BLaER1 treated with 17β-estradiol and CSF1 and Interleukin-3, amounts not matched to agents 10 nM and 100 nM (cell line): ENCODE data around the gene EAF1.
"Not testable (repeated sequence)": the region's sequence is repeated elsewhere in the genome, so short reads cannot be mapped to it uniquely, and the experiment has no call there.

Source experiments
- H3K27ac ChIP-seq, 11 experiments: shearing (Covaris generic); formaldehyde crosslinking; 2 replicates each; pipeline ENCODE4 v1.8.1; 2022
- H3K27me3 ChIP-seq, 11 experiments: shearing (Covaris generic); formaldehyde crosslinking; 2 replicates each; pipeline ENCODE4 v1.8.1; 2022
- H3K36me3 ChIP-seq, 11 experiments: shearing (Covaris generic); formaldehyde crosslinking; 2 replicates each; pipeline ENCODE4 v1.8.1; 2022
- H3K4me1 ChIP-seq, 10 experiments: shearing (Covaris generic); formaldehyde crosslinking; 2 replicates each; pipeline ENCODE4 v1.8.1; 2022
- H3K4me2 ChIP-seq, 11 experiments: shearing (Covaris generic); formaldehyde crosslinking; 2 replicates each; pipeline ENCODE4 v1.8.1; 2022
- H3K4me3 ChIP-seq, 10 experiments: shearing (Covaris generic); formaldehyde crosslinking; 2 replicates each; pipeline ENCODE4 v1.8.1; 2022
- H3K9ac ChIP-seq, 11 experiments: shearing (Covaris generic); formaldehyde crosslinking; 2 replicates each; pipeline ENCODE4 v1.8.1; 2022
- H3K9me3 ChIP-seq, 11 experiments: shearing (Covaris generic); formaldehyde crosslinking; replicated peaks in 1 of 11; 2 replicates each; pipeline ENCODE4 v1.8.1; 2022
- H4K20me1 ChIP-seq, 11 experiments: shearing (Covaris generic); formaldehyde crosslinking; 2 replicates each; pipeline ENCODE4 v1.8.1; 2022
- Cebpa-rat ChIP-seq, 11 experiments: shearing (Covaris generic); IDR thresholded peaks; 2 replicates each; pipeline ENCODE4 v1.8.1; 2022

The EAF1 gene

DNA sequence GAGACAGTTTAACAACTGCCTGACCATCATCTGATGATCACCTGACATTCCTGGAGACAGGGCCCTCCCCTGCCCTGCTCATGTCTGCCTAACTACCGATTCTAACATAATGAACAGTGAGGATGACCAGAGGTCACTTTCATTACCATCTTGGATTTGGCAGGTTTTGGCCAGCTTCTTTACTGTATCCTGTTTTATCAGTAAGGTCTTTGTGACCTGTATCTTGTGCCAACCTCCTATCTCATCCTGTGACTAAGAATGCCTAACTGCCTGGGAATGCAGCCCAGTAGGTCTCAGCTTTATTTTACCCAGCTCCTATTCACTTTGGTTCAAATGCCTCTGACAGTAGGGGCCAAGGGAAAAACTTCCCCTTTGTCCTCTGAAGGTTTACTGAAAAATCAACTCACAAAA, 40.2 kb upstream of the EAF1 start:
- Histone ChIP-seq H3K36me3 (peaks cover 0 to 6% (median 0%) of the 10 kb centered on the region in 11 experiments; a peak in 1 of 22 replicates), H3K27me3 (no peaks in the 10 kb centered on the region), H4K20me1 (no peaks in the 10 kb centered on the region), H3K4me1 (peaks cover 12 to 53% (median 17%) of the 10 kb centered on the region in 10 experiments), H3K9ac (no peak overlapping the region), H3K4me3 (no peak overlapping the region), H3K27ac (no peak overlapping the region), H3K9me3 (peaks cover 14 to 19% (median 16%) of the 10 kb centered on the region in 11 experiments), H3K4me2 (peak overlapping the region in 2 of 11 experiments; percentile 68 to 83; a peak in 1 of 22 replicates)
- no peak for TF ChIP-seq Cebpa-rat (IDR thresholded peaks at IDR 0.05)

DNA sequence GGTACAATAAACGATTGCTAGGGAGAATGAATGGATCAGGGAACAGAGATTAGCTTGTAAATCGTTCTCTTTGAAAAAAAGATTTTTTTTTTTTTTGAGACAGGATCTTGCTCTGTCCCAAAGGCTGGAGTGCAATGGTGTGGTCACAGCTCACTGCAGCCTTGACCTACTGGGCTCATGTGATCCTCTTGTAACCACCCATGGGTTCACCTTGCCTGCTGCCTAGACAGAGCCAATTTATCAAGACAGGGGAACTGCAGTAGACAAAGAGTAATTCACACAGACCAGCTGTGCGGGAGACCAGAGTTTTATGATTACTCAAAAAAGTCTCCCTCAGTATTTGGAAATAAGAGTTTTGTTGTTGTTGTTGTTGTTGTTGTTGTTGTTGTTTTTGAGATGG, 39.7 kb upstream of the EAF1 start:
- Histone ChIP-seq H3K4me3 (no peak overlapping the region), H4K20me1 (no peaks in the 10 kb centered on the region), H3K4me2 (no peak overlapping the region), H3K27me3 (no peaks in the 10 kb centered on the region), H3K4me1 (peaks cover 12 to 47% (median 17%) of the 10 kb centered on the region in 10 experiments), H3K36me3 (peaks cover 0 to 6% (median 0%) of the 10 kb centered on the region in 11 experiments; a peak in 1 of 22 replicates), H3K9me3 (peaks cover 14 to 19% (median 16%) of the 10 kb centered on the region in 11 experiments), H3K9ac (no peak overlapping the region), H3K27ac (no peak overlapping the region)
- TF ChIP-seq Cebpa-rat (IDR thresholded peaks at IDR 0.05) = no peak

DNA sequence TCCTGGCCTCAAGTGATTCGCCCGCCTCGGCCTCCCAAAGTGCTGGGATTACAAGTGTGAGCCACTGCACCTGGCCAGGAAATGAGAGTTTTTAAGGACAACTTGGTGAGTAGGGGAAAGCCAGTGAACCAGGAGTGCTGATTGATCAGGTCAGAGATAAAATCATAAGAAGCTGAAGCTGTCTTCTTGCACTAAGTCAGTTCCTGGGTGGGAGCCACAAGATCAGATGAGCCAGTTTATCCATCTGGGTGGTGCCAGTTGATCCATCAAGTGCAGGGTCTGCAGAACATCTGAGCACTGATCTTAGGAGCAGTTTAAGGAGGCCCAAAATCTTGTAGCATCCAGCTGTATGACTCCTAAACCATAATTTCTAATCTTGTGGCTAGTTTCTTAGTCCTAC, 39.1 kb upstream of the EAF1 start:
- H3K36me3 ChIP-seq, H3K9ac ChIP-seq, H3K27ac ChIP-seq, H3K4me2 ChIP-seq, H3K4me3 ChIP-seq, H3K27me3 ChIP-seq, H4K20me1 ChIP-seq: not testable (repeated sequence)
- Histone ChIP-seq H3K9me3 (peaks cover 14 to 19% (median 16%) of the 10 kb centered on the region in 11 experiments), H3K4me1 (peaks cover 12 to 42% (median 17%) of the 10 kb centered on the region in 10 experiments)

DNA sequence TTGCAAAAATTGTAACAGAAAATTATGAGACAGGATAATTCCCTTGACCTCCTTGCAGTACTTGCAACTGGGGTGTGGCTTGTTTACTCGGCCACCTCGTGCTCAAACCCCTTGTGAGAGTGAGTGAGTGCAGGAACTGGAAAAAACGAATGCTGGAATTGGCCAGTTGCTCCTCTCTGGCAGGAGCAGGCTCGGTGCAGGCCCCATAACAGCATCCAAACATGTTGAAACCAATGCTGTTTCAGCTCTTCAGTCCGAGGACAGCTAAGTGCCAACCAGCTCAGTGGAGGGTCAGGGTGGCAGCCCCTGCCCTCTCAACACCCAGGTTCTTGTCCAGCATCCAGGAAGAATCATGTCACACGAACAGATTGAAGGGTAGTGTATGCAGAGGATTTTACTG, 36.9 kb upstream of the EAF1 start:
- Histone ChIP-seq H3K36me3 (peaks cover 0 to 6% (median 0%) of the 10 kb centered on the region in 11 experiments; a peak in 1 of 22 replicates), H3K4me3 (no peak overlapping the region), H3K9me3 (peaks cover 14 to 19% (median 16%) of the 10 kb centered on the region in 11 experiments), H3K4me1 (peaks cover 0 to 21% (median under 1%) of the 10 kb centered on the region in 10 experiments; a peak in 9 of 20 replicates), H3K9ac (no peak overlapping the region), H3K4me2 (no peak overlapping the region), H3K27ac (no peak overlapping the region), H4K20me1 (no peaks in the 10 kb centered on the region), H3K27me3 (no peaks in the 10 kb centered on the region)
- TF ChIP-seq Cebpa-rat (IDR thresholded peaks at IDR 0.05) = no peak

DNA sequence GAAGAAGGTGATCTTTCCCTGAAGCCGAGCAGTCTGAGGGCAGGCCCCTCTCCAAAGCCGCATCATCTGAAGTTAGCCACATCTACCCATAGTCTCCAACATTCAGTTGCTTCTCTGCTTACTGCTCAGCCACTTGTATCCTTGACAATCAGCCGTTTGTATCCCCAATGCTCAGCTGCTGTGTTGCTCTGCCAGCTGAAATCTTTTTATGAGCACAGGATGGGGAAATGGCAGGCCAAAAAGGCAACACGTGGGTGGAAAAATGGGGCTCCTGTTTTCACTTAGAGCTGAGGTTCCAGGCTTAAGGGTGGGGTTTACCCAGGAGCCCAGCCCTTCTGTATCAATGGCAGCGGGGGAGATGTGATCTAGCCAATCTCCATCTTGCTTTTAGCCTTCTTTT, 36.4 kb upstream of the EAF1 start:
- Histone ChIP-seq H3K9ac (no peak overlapping the region), H3K4me1 (peaks cover 0 to 15% (median 0%) of the 10 kb centered on the region in 10 experiments; a peak in 6 of 20 replicates), H3K4me2 (no peak overlapping the region), H3K4me3 (no peak overlapping the region), H3K27ac (no peak overlapping the region), H3K36me3 (peaks cover 0 to 6% (median 0%) of the 10 kb centered on the region in 11 experiments; a peak in 1 of 22 replicates), H4K20me1 (no peaks in the 10 kb centered on the region), H3K9me3 (peaks cover 9 to 14% (median 13%) of the 10 kb centered on the region in 11 experiments), H3K27me3 (no peaks in the 10 kb centered on the region)
- no peak for TF ChIP-seq Cebpa-rat (IDR thresholded peaks at IDR 0.05)

DNA sequence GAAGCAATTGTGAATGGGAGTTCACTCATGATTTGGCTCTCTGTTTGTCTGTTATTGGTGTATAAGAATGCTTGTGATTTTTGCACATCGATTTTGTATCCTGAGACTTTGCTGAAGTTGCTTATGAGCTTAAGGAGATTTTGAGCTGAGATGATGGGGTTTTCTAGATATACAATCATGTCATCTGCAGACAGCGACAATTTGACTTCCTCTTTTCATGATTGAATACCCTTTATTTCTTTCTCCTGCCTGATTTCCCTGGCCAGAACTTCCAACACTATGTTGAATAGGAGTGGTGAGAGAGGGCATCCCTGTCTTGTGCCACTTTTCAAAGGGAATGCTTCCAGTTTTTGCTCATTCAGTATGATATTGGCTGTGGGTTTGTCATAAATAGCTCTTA, 34.1 kb upstream of the EAF1 start:
- H3K4me3 ChIP-seq, H3K36me3 ChIP-seq, H3K27me3 ChIP-seq, H3K4me1 ChIP-seq, H4K20me1 ChIP-seq, H3K9ac ChIP-seq, H3K4me2 ChIP-seq, H3K27ac ChIP-seq: not testable (repeated sequence)
- H3K9me3 ChIP-seq = peaks cover 0 to 17% (median 11%) of the 10 kb centered on the region in 11 experiments; a peak in 11 of 22 replicates

DNA sequence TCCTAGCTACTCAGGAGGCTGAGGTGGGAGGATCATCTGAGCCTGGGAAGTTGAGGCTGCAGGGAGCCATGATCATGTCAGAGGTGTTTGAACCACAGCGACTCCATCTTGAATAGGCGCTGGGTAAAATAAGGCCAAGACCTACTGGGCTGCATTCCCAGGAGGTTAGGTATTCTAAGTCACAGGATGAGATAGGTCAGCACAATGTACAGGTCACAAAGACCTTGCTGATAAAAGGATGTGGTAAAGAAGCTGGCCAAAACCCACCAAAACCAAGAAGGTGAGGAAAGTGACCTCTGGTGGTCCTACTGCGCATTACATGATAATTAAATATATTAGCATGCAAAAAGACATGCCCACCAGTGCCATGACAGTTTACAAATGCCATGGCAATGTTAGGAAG, 28.7 kb upstream of the EAF1 start:
- H3K4me1 ChIP-seq = peaks cover 0 to 16% (median 0%) of the 10 kb centered on the region in 10 experiments; a peak in 4 of 20 replicates
- not testable (repeated sequence) for H3K36me3 ChIP-seq, H3K27ac ChIP-seq, H3K9ac ChIP-seq, H3K27me3 ChIP-seq, H4K20me1 ChIP-seq, H3K4me2 ChIP-seq, H3K4me3 ChIP-seq
- peaks cover 0 to 19% (median 11%) of the 10 kb centered on the region in 11 experiments; a peak in 11 of 22 replicates for H3K9me3 ChIP-seq

DNA sequence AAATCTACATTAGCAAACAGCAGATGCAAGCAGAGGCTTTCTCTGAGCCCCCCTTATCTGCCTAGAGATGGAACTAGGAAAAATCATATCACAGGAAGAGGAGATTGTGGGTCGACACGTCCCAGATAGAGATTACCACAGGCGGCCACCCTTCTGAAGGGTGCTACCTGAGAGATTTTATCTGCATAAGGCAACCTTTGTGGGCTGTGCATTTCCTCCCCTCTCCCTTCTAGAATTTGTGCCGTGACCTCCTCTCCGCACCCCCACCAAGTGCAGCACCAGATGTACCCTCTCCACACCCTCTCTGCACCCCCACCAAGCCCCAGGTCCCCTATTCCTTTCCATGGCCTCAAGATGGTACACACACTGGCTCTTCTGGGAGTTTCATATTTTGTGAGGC, 27.4 kb upstream of the EAF1 start:
- Histone ChIP-seq H3K36me3 (peaks cover 0 to 7% (median 0%) of the 10 kb centered on the region in 11 experiments; a peak in 2 of 22 replicates), H3K4me1 (peaks cover 0 to 28% (median 0%) of the 10 kb centered on the region in 10 experiments; a peak in 7 of 20 replicates), H3K4me3 (no peak overlapping the region), H3K27ac (no peak overlapping the region), H3K9ac (no peak overlapping the region), H3K27me3 (no peaks in the 10 kb centered on the region), H3K4me2 (no peak overlapping the region), H3K9me3 (peaks cover 0 to 19% (median 11%) of the 10 kb centered on the region in 11 experiments; a peak in 11 of 22 replicates), H4K20me1 (no peaks in the 10 kb centered on the region)
- no peak for TF ChIP-seq Cebpa-rat (IDR thresholded peaks at IDR 0.05)

DNA sequence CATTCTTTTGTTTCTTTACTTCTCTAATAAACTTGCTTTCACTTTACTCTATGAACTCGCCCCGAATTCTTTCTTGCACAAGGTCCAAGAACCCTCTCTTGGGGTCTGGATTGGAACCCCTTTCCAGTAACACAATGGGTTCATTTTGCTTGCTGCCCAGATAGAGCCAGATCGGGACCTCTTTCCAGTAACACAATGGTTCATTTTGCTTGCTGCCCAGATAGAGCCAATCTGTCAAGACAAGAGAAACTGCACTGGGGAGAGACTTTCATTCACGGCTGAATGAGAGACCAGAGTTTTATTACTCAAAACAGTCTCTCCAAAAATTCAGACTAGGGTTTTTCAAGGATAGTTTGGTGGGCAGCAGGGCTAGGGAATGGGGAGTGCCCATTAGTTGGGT, 25.5 kb upstream of the EAF1 start:
- H4K20me1 ChIP-seq = no peaks in the 10 kb centered on the region
- H3K9ac ChIP-seq = no peak overlapping the region
- peaks cover 0 to 35% (median 0%) of the 10 kb centered on the region in 10 experiments; a peak in 7 of 20 replicates for H3K4me1 ChIP-seq
- peaks cover 0 to 14% (median 11%) of the 10 kb centered on the region in 11 experiments; a peak in 11 of 22 replicates for H3K9me3 ChIP-seq
- no peak for TF ChIP-seq Cebpa-rat (IDR thresholded peaks at IDR 0.05)
- no peak overlapping the region for H3K4me3 ChIP-seq
- no peak overlapping the region for H3K27ac ChIP-seq
- peaks cover 0 to 7% (median 0%) of the 10 kb centered on the region in 11 experiments; a peak in 2 of 22 replicates for H3K36me3 ChIP-seq
- H3K27me3 ChIP-seq = no peaks in the 10 kb centered on the region
- no peak overlapping the region for H3K4me2 ChIP-seq

DNA sequence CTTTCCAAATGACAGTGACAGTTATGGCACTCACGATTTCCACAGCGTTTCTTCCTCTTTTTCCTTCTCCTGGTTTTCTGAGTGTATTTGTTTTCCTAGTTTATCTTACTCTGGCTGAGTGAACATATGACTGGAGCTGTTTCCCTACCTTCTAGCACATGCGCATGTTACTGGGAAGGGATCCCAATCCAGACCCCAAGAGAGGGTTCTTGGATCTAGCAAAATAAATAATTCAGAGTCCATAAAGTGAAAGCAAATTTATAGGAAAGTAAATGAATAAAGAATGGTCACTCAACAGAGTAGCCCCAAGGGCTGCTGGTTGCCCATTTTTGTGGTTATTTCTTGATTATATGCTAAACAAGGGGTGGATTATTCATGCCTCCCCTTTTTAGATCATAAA, 23.9 kb upstream of the EAF1 start:
- H3K9me3 ChIP-seq = peaks cover 0 to under 1% (median 0%) of the 10 kb centered on the region in 11 experiments; a peak in 1 of 22 replicates

More for the DNA sequence above, 23.9 kb upstream of the EAF1 start:
- H3K27me3 ChIP-seq = no peaks in the 10 kb centered on the region
- peaks cover 0 to 50% (median 0%) of the 10 kb centered on the region in 10 experiments; a peak in 7 of 20 replicates for H3K4me1 ChIP-seq
- H4K20me1 ChIP-seq = no peaks in the 10 kb centered on the region
- peaks cover 0 to 11% (median under 1%) of the 10 kb centered on the region in 11 experiments; a peak in 9 of 22 replicates for H3K36me3 ChIP-seq
- H3K4me2 ChIP-seq = peak overlapping the region in 2 of 11 experiments; percentile 5 to 33; a peak in 2 of 22 replicates
- no peak overlapping the region for H3K27ac ChIP-seq
- no peak for TF ChIP-seq Cebpa-rat (IDR thresholded peaks at IDR 0.05)
- no peak overlapping the region for H3K9ac ChIP-seq
- no peak overlapping the region for H3K4me3 ChIP-seq
